Transverse colon (tissue), 4 donors: Measurements from ENCODE around the gene PARVA. TPM values are rescaled to one million over a fixed set of nuclear protein-coding genes. Genes with fewer than 3 reads are reported as not detected.
"Not testable (repeated sequence)": the region's sequence is repeated elsewhere in the genome, so short reads cannot be mapped to it uniquely, and the experiment has no call there.

Experiments used
- DNase-seq: peaks from one replicate; pipeline ENCODE4 v3.0.0-alpha.2; 2019
- H3K27ac ChIP-seq, 4 donors: fragments of 200-600 bp; sonication (generic); 2 replicates each; pipeline ENCODE4 v1.5.1; 2016 to 2018; ENCODE audit warnings: inconsistent platforms in 4 of 4
- H3K27me3 ChIP-seq: fragments of 200-600 bp; sonication (generic); 2 replicates; pipeline ENCODE4 v1.5.1; 2017; ENCODE audit warnings: inconsistent platforms
- H3K36me3 ChIP-seq, 4 donors: fragments of 200-600 bp; sonication (generic); 2 replicates each; pipeline ENCODE4 v1.5.1; 2017 to 2019; ENCODE audit warnings: inconsistent platforms in 4 of 4
- H3K4me1 ChIP-seq, 4 donors: fragments of 200-600 bp; sonication (generic); 2 replicates each; pipeline ENCODE4 v1.5.1; 2017 to 2020; ENCODE audit warnings: inconsistent platforms in 4 of 4
- H3K4me3 ChIP-seq, 4 donors: fragments of 200-600 bp; sonication (generic); 1 replicate in 1 of 4; 2 replicates in 3 of 4; pipeline versions ENCODE4 v1.5.1 to v1.6.1; 2017 to 2019; ENCODE audit warnings: inconsistent platforms in 4 of 4
- H3K9me3 ChIP-seq, 2 donors: fragments of 200-600 bp; sonication (generic); 2 replicates each; pipeline ENCODE4 v1.5.1; 2017 to 2019; ENCODE audit warnings: inconsistent platforms in 2 of 2
- CTCF ChIP-seq, 5 experiments: fragments of 200-600 bp in 3 of 5; fragments of 450-650 bp in 2 of 5; sonication (generic) in 3 of 5; IDR thresholded peaks; 1 replicate in 2 of 5; 2 replicates in 3 of 5; pipeline ENCODE4 v1.5.1; 2016 to 2017; ENCODE audit warnings: antibody characterized with exemption in 5 of 5, inconsistent platforms in 3 of 5, mild to moderate bottlenecking in 2 of 5, moderate library complexity in 1 of 5
- EP300 ChIP-seq: sonication (generic); formaldehyde crosslinking; IDR thresholded peaks from one replicate; pipeline ENCODE4 v1.6.1; 2017; ENCODE audit warnings: antibody characterized with exemption, low read depth
- POLR2A ChIP-seq: fragments of 450-650 bp; IDR thresholded peaks from one replicate; pipeline ENCODE4 v1.6.1; 2016; ENCODE audit warnings: antibody characterized with exemption, mild to moderate bottlenecking, moderate library complexity
- POLR2AphosphoS5 ChIP-seq, 3 donors: sonication (generic); formaldehyde crosslinking; IDR thresholded peaks; one replicate each; pipeline ENCODE4 v1.6.1; 2016; ENCODE audit warnings: antibody characterized with exemption in 3 of 3
- WGBS, 2 donors: methylation state at CpG; one replicate each; pipeline ENCODE4 v1.1.5; 2018; ENCODE audit warnings: low coverage in 1 of 2; 5-methylcytosine and 5-hydroxymethylcytosine counted together
- in situ Hi-C, 4 donors: fragments of 200-750 bp; cut with MboI; loops; one replicate each; pipeline versions ENCODE4 v1.15.0 to v1.15.1; 2017; ENCODE audit warnings: low sequenced_read_pairs in 3 of 4, low pct_ligation_motif_present in 1 of 4, low pct_unique_long_range_greater_than_20kb in 1 of 4
- intact Hi-C: fragments of 100-400 bp; cut with DNase I; formaldehyde crosslinking; loops from one replicate; pipeline ENCODE4 v1.15.1; 2023; ENCODE audit warnings: low total_unique reads
- total RNA-seq, 4 donors: library from RNA; depleted of rRNA; stranded (reverse); fragments of >200 nt; gene quantifications; one replicate each; pipeline ENCODE4 v1.1.0, GENCODE V29; 2016

PARVA gene
- total RNA-seq, 4 donors from 2014 or later: 34.3 to 82.0 (median 45.1) TPM

GRCh38 chr11:12359761-12360160 lies 17.6 kb upstream of the PARVA start:
- intact Hi-C loops: no loop called here

GRCh38 chr11:12361682-12362081 lies 15.7 kb upstream of the PARVA start:
- H3K27ac ChIP-seq: peak overlapping the region in 2 of 4 donors; percentile 7 to 36
- in situ Hi-C loops: no loop called here
- 29 to 64% methylated on average over 3 of the region's 3 CpGs for WGBS, 2 donors

More at GRCh38 chr11:12359761-12360160, 17.6 kb upstream of the PARVA start:
- Histone ChIP-seq H3K27me3 (no peaks in the 10 kb centered on the region), H3K36me3 (no peaks in the 10 kb centered on the region), H3K27ac (no peak overlapping the region), H3K4me1 (peaks cover 0 to 26% (median 10%) of the 10 kb centered on the region in 4 donors), H3K9me3 (no peaks in the 10 kb centered on the region), H3K4me3 (no peak overlapping the region)
- in situ Hi-C loops: no loop called here
- DNase-seq: no peak
- WGBS, 2 donors: 87 to 93% methylated on average over 5 of the region's 5 CpGs
- no peak for TF ChIP-seq POLR2A
- no peak for TF ChIP-seq POLR2AphosphoS5 (IDR thresholded peaks at IDR 0.05)
- TF ChIP-seq CTCF (IDR thresholded peaks at IDR 0.05): no peak
- TF ChIP-seq EP300: no peak

GRCh38 chr11:12362857-12363256 lies 14.5 kb upstream of the PARVA start:
- H3K9me3 ChIP-seq: no peaks in the 10 kb centered on the region
- intact Hi-C loops (no loop called here), in situ Hi-C loops (no loop called here)
- DNase-seq: no peak
- H3K4me1 ChIP-seq: peaks cover 0 to 34% (median 12%) of the 10 kb centered on the region in 4 donors
- TF ChIP-seq EP300 (no peak), POLR2AphosphoS5 (IDR thresholded peaks at IDR 0.05) (no peak), CTCF (IDR thresholded peaks at IDR 0.05) (no peak)
- no peaks in the 10 kb centered on the region for H3K36me3 ChIP-seq
- WGBS, 2 donors: 33 to 75% methylated on average over 2 of the region's 2 CpGs
- no peak overlapping the region for H3K27ac ChIP-seq
- no peaks in the 10 kb centered on the region for H3K27me3 ChIP-seq
- no peak overlapping the region for H3K4me3 ChIP-seq

More at GRCh38 chr11:12361682-12362081, 15.7 kb upstream of the PARVA start:
- H3K27me3 ChIP-seq: no peaks in the 10 kb centered on the region
- TF ChIP-seq CTCF (IDR thresholded peaks at IDR 0.05) (no peak), EP300 (no peak), POLR2A (no peak), POLR2AphosphoS5 (IDR thresholded peaks at IDR 0.05) (no peak)
- H3K4me1 ChIP-seq: peaks cover 0 to 33% (median 12%) of the 10 kb centered on the region in 4 donors
- no peaks in the 10 kb centered on the region for H3K9me3 ChIP-seq
- intact Hi-C loops: no loop called here
- DNase-seq: no peak
- H3K36me3 ChIP-seq: no peaks in the 10 kb centered on the region
- no peak overlapping the region for H3K4me3 ChIP-seq

- Histone ChIP-seq H3K4me1 (peaks cover 0 to 34% (median 11%) of the 10 kb centered on the region in 4 donors), H3K4me3 (no peak overlapping the region), H3K36me3 (no peaks in the 10 kb centered on the region), H3K27me3 (no peaks in the 10 kb centered on the region), H3K9me3 (no peaks in the 10 kb centered on the region), H3K27ac (no peak overlapping the region)
- TF ChIP-seq EP300: no peak
- TF ChIP-seq CTCF (IDR thresholded peaks at IDR 0.05): no peak
- no peak for TF ChIP-seq POLR2A
- in situ Hi-C loops (no loop called here), intact Hi-C loops (no loop called here)
- DNase-seq: no peak
- 78 to 90% methylated on average over 1 of the region's 1 CpG for WGBS, 2 donors
Observed at GRCh38 chr11:12363373-12363772, 14.0 kb upstream of the PARVA start.

- WGBS, 2 donors: 44 to 82% methylated on average over 5 to 14 of the region's 14 CpGs
- intact Hi-C loops: not testable (repeated sequence)
- H3K27ac ChIP-seq: peak overlapping the region in 1 of 4 donors; percentile 55
Observed at GRCh38 chr11:12365965-12366575, 11.3 kb upstream of the PARVA start.

GRCh38 chr11:12367057-12367456 lies 10.3 kb upstream of the PARVA start:
- peaks cover 0 to 11% (median 4%) of the 10 kb centered on the region in 4 donors for H3K4me1 ChIP-seq
- H3K27ac ChIP-seq, intact Hi-C loops, H3K9me3 ChIP-seq, DNase-seq, in situ Hi-C loops, H3K36me3 ChIP-seq, H3K4me3 ChIP-seq, H3K27me3 ChIP-seq: not testable (repeated sequence)
- 95 to 100% methylated on average over 6 of the region's 6 CpGs for WGBS, 2 donors

More at GRCh38 chr11:12365965-12366575, 11.3 kb upstream of the PARVA start:
- in situ Hi-C loops, H3K4me3 ChIP-seq, H3K9me3 ChIP-seq, H3K27me3 ChIP-seq, H3K36me3 ChIP-seq: not testable (repeated sequence)
- H3K4me1 ChIP-seq: peaks cover 0 to 20% (median 7%) of the 10 kb centered on the region in 4 donors
- peak; percentile 71 for DNase-seq
